Vagina (tissue), 2 donors: ENCODE data around the gene TBCB.

ENCODE experiments used
- CTCF ChIP-seq, 3 experiments: fragments of 450-650 bp in 2 of 3; fragments of 200-600 bp in 1 of 3; sonication (generic) in 1 of 3; IDR thresholded peaks; one replicate each; pipeline ENCODE4 v1.5.1; 2017 to 2019; ENCODE audit warnings: antibody characterized with exemption in 3 of 3, mild to moderate bottlenecking in 2 of 3, moderate library complexity in 2 of 3
- POLR2A ChIP-seq, 2 donors: fragments of 450-650 bp; IDR thresholded peaks; one replicate each; pipeline ENCODE4 v1.6.1; 2017; ENCODE audit warnings: antibody characterized with exemption in 2 of 2, mild to moderate bottlenecking in 2 of 2, moderate library complexity in 2 of 2
- POLR2AphosphoS5 ChIP-seq, 2 donors: sonication (generic); formaldehyde crosslinking; IDR thresholded peaks; one replicate each; pipeline ENCODE4 v1.9.0; 2017; ENCODE audit warnings: antibody characterized with exemption in 2 of 2, mild to moderate bottlenecking in 2 of 2, low read depth in 1 of 2; ENCODE audit not compliant: insufficient read depth in 1 of 2

GRCh38 chr19:36111200-36111539 lies 4.1 kb upstream of the TBCB start:
- no peak for TF ChIP-seq CTCF (IDR thresholded peaks at IDR 0.05)
- no peak for TF ChIP-seq POLR2A (IDR thresholded peaks at IDR 0.05)
- no peak for TF ChIP-seq POLR2AphosphoS5 (IDR thresholded peaks at IDR 0.05; ENCODE audit: insufficient read depth in 1 of 2, low read depth in 1 of 2)
